Left ventricle myocardium inferior (tissue), 1 donor: Measurements from ENCODE around the gene PXYLP1. TPM values are rescaled to one million over a fixed set of nuclear protein-coding genes. Genes with fewer than 3 reads are reported as not detected.

Source experiments
- DNase-seq: peaks from one replicate; pipeline ENCODE4 v3.0.0-alpha.2; 2020
- H3K27ac ChIP-seq: fragments of 200-600 bp; replicated peaks from 2 replicates; pipeline ENCODE4 v1.8.0; 2021
- H3K27me3 ChIP-seq: fragments of 200-600 bp; 2 replicates; pipeline ENCODE4 v1.8.0; 2021; ENCODE audit warnings: low read depth
- H3K36me3 ChIP-seq: fragments of 200-600 bp; 2 replicates; pipeline ENCODE4 v1.8.0; 2021
- H3K4me1 ChIP-seq: fragments of 200-600 bp; 2 replicates; pipeline ENCODE4 v1.8.0; 2021
- H3K4me3 ChIP-seq: fragments of 200-600 bp; 2 replicates; pipeline ENCODE4 v1.8.0; 2021; ENCODE audit warnings: mild to moderate bottlenecking, moderate library complexity
- H3K9me3 ChIP-seq: fragments of 200-600 bp; replicated peaks from 2 replicates; pipeline ENCODE4 v1.8.0; 2021
- CTCF ChIP-seq: fragments of 200-600 bp; IDR thresholded peaks from 2 replicates; pipeline ENCODE4 v1.8.0; 2021; ENCODE audit warnings: antibody characterized with exemption, mild to moderate bottlenecking, borderline replicate concordance
- intact Hi-C: fragments of 100-400 bp; cut with micrococcal nuclease; formaldehyde crosslinking; loops from one replicate; pipeline ENCODE4 v1.11.0; 2022
- total RNA-seq: library from RNA; stranded (reverse); fragmentation: NEBNext Ultra II Directional; extraction: Animal tissue kit (Norgen Biotek cat#: 25700); gene quantifications from one replicate; pipeline ENCODE4 v1.2.1, GENCODE V29; 2021
- donor health status: DM: no; HTN: yes; CAD: no; lungs with severe emphysema.

The PXYLP1 gene
- total RNA-seq, 1 donor from 2014 or later = 25.6 TPM

DNA sequence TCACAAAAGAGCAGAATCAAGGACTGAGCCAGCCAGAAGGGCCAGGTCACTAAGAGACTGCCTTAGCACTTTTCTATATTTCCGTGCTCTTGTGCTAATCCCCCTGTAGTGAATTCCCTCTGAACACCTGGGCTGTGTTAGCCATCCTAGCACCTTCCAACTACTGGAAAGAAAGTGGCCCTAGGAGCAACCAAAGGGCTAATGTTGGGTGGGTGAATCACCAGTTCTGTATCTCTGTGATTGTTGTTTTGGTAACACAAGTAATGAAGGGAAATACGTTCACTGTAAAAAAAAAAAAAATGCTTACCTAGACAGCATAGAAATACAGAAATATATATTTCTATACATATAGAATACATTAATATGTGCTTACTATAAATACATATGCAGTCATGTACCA, 43.9 kb downstream of the PXYLP1 start:
- intact Hi-C loops = no loop called here
- no peak overlapping the region for H3K4me3 ChIP-seq
- H3K36me3 ChIP-seq = peaks cover 17% of the 10 kb centered on the region
- no peaks in the 10 kb centered on the region for H3K27me3 ChIP-seq
- DNase-seq = no peak
- H3K27ac ChIP-seq = no peak overlapping the region
- H3K9me3 ChIP-seq = no peaks in the 10 kb centered on the region
- no peak for TF ChIP-seq CTCF
- peaks cover 35% of the 10 kb centered on the region for H3K4me1 ChIP-seq

DNA sequence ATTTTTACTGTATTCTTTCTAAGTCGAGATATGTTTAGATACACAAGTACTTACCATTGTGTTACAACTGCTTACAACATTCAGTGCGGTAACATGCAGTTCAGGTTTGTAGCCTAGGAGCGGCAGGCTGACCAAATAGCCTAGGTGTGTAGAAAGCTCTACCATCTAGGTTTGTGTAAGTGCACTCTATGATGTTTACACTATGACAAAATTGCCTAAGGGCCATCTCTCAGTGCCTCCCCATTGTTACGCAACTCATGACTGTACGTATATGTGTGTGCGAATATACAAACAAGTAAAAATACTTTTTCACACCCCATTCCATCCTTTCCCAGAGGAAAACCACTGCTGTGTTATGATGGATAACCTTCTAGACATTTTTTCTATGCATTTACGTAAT, 44.3 kb downstream of the PXYLP1 start:
- intact Hi-C loops = no loop called here
- Histone ChIP-seq H3K27ac (no peak overlapping the region), H3K36me3 (peaks cover 22% of the 10 kb centered on the region), H3K4me1 (peaks cover 32% of the 10 kb centered on the region), H3K9me3 (no peaks in the 10 kb centered on the region), H3K4me3 (no peak overlapping the region), H3K27me3 (no peaks in the 10 kb centered on the region)
- DNase-seq = no peak
- TF ChIP-seq CTCF = no peak

- no peak overlapping the region for H3K4me3 ChIP-seq
- H3K9me3 ChIP-seq = no peaks in the 10 kb centered on the region
- intact Hi-C loops = no loop called here
- H3K27me3 ChIP-seq = no peaks in the 10 kb centered on the region
- no peak for TF ChIP-seq CTCF
- no peak overlapping the region for H3K27ac ChIP-seq
- DNase-seq = no peak
- H3K36me3 ChIP-seq = peaks cover 26% of the 10 kb centered on the region
- peaks cover 28% of the 10 kb centered on the region for H3K4me1 ChIP-seq
These were observed 44.8 kb downstream of the PXYLP1 start for GRCh38 chr3:141276398-141276797.

DNA sequence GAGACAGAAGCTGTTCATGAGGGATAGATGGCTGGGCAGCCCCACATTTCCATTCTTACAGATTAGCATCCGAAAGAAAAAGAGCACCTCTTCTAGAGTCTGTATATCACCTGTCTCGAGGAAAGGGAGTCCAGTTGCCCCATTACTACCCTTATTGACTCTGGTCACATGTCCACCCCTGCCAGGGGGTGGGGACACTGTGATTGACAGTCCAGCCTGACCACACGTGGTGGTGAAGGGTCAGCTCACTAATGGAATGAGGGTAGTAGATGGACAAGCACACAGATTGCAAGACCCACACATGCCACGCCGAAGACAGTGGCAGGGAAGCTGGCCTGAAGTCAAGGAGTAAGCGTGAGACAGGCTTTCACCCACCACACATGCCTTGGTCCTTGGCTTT, 45.8 kb downstream of the PXYLP1 start:
- H3K27me3 ChIP-seq = no peaks in the 10 kb centered on the region
- DNase-seq = no peak
- TF ChIP-seq CTCF = no peak
- H3K36me3 ChIP-seq = peaks cover 28% of the 10 kb centered on the region
- intact Hi-C loops = no loop called here
- peaks cover 19% of the 10 kb centered on the region for H3K4me1 ChIP-seq
- no peak overlapping the region for H3K4me3 ChIP-seq
- no peaks in the 10 kb centered on the region for H3K9me3 ChIP-seq
- H3K27ac ChIP-seq = no peak overlapping the region

GRCh38 chr3:141278196-141279076, 46.8 kb downstream of the PXYLP1 start:
- H3K36me3 ChIP-seq = peaks cover 28% of the 10 kb centered on the region
- H3K4me1 ChIP-seq = peaks cover 19% of the 10 kb centered on the region
- DNase-seq = no peak
- no peak overlapping the region for H3K27ac ChIP-seq
- no peaks in the 10 kb centered on the region for H3K27me3 ChIP-seq
- H3K4me3 ChIP-seq = no peak overlapping the region
- H3K9me3 ChIP-seq = no peaks in the 10 kb centered on the region
- intact Hi-C loops = no loop called here
- TF ChIP-seq CTCF = no peak
